ENCODE results near the gene PIPOX.

Gene PIPOX

GRCh38 chr17:29091606-29092289, 48.8 kb downstream of the PIPOX start:
- TF ChIP-seq FOXP2 (optimal IDR thresholded peaks at IDR 0.05; ENCODE audit: borderline replicate concordance, extremely low read depth, extremely low read length, insufficient read depth) (no peak), REST (IDR thresholded peaks at IDR 0.05; ENCODE audit: insufficient read depth in 1 of 2, low read depth in 2 of 2, low read length in 2 of 2) (no peak), SIN3A (IDR thresholded peaks at IDR 0.05; ENCODE audit: borderline replicate concordance, insufficient read depth, low read length) (no peak), POLR2AphosphoS5 (IDR thresholded peaks at IDR 0.05; ENCODE audit: low read depth, low read length) (no peak), TAF1 (IDR thresholded peaks at IDR 0.05; ENCODE audit: borderline replicate concordance, insufficient read depth, low read length) (no peak)

DNA sequence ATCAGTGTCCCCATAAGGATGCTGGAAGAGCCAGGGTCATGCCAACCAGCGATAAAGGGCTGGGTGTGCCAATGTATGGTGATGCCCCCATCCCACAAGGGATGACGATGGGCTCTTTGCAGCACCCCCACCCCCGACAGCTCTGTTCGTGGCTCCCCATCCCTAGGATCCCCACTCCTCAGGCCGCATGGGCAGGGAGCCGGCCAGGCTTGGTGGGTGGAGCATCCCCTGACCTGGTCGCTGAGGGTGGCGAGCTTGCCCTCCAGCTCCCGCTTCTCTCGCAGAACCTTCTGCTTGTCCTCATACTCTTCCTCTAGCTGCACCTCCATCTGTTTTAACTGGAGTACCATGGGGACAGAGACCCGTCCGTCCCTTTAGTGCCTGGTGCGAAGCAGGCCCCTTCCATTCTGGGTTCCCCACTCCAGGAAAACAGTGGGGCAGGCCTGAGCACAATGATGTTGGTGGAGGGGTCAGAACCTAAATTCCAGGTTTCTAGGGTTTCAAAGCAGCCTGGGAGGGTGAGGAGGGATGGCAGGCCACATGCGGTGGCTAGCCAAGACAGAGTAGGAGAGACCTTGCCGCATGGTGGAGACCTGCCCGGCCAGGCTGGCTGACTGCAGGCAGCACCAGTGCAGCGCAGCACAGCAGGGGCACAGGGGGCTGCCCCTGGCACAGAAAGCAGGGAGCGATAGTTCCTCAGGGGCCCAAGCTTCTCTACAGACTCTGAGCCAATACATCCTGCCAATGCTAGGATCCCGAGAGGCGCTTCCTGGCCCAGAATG, 50.3 kb downstream of the PIPOX start:
- no peak for TF ChIP-seq TAF1 (IDR thresholded peaks at IDR 0.05; ENCODE audit: borderline replicate concordance, insufficient read depth, low read length)

- TF ChIP-seq POLR2AphosphoS5 (IDR thresholded peaks at IDR 0.05; ENCODE audit: low read depth, low read length), result no peak
Observed at GRCh38 chr17:29094101-29094708, 51.3 kb downstream of the PIPOX start.

- TF ChIP-seq REST (IDR thresholded peaks at IDR 0.05; ENCODE audit: insufficient read depth in 1 of 2, low read depth in 2 of 2, low read length in 2 of 2) (no peak), POLR2AphosphoS5 (IDR thresholded peaks at IDR 0.05; ENCODE audit: low read depth, low read length) (no peak), TAF1 (IDR thresholded peaks at IDR 0.05; ENCODE audit: borderline replicate concordance, insufficient read depth, low read length) (no peak), FOXP2 (optimal IDR thresholded peaks at IDR 0.05; ENCODE audit: borderline replicate concordance, extremely low read depth, extremely low read length, insufficient read depth) (no peak), SIN3A (IDR thresholded peaks at IDR 0.05; ENCODE audit: borderline replicate concordance, insufficient read depth, low read length) (no peak)
Observed at GRCh38 chr17:29095439-29095838, 52.5 kb downstream of the PIPOX start.

GRCh38 chr17:29096094-29096493, 53.2 kb downstream of the PIPOX start:
- TF ChIP-seq FOXP2 (optimal IDR thresholded peaks at IDR 0.05; ENCODE audit: borderline replicate concordance, extremely low read depth, extremely low read length, insufficient read depth) (no peak), REST (IDR thresholded peaks at IDR 0.05; ENCODE audit: insufficient read depth in 1 of 2, low read depth in 2 of 2, low read length in 2 of 2) (no peak), POLR2AphosphoS5 (IDR thresholded peaks at IDR 0.05; ENCODE audit: low read depth, low read length) (no peak), TAF1 (IDR thresholded peaks at IDR 0.05; ENCODE audit: borderline replicate concordance, insufficient read depth, low read length) (no peak), SIN3A (IDR thresholded peaks at IDR 0.05; ENCODE audit: borderline replicate concordance, insufficient read depth, low read length) (no peak)

DNA sequence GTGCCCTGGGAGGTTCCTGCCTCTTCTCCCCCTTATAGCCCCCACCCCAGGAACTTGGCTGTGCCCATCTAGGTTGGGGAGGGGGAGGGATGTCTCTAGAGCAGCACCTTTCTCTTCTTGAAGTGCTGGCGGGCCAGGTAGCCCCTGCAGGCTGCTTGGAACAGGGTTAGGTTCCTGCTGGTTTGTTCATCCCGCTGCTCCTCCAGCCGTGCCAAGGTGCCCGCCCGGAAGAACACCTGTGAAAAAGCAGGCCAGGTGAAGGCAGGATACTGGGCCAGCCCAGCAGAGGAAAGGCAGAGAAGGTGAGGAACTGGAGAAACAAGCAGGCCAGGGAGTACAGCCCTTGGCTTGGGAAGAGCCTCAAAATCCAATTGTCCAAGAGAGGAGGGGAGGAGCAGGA, 56.6 kb downstream of the PIPOX start:
- TF ChIP-seq SIN3A (IDR thresholded peaks at IDR 0.05; ENCODE audit: borderline replicate concordance, insufficient read depth, low read length) (no peak), TAF1 (IDR thresholded peaks at IDR 0.05; ENCODE audit: borderline replicate concordance, insufficient read depth, low read length) (no peak), FOXP2 (optimal IDR thresholded peaks at IDR 0.05; ENCODE audit: borderline replicate concordance, extremely low read depth, extremely low read length, insufficient read depth) (no peak), POLR2AphosphoS5 (IDR thresholded peaks at IDR 0.05; ENCODE audit: low read depth, low read length) (no peak), REST (IDR thresholded peaks at IDR 0.05; ENCODE audit: insufficient read depth in 1 of 2, low read depth in 2 of 2, low read length in 2 of 2) (no peak)

Data from PFSK-1 (cell line).